Left ventricle myocardium inferior (tissue), 1 donor: ENCODE results near the gene DNAJC11. TPM values are rescaled to one million over a fixed set of nuclear protein-coding genes. Genes with fewer than 3 reads are reported as not detected.

Experiments
- DNase-seq: peaks from one replicate; pipeline ENCODE4 v3.0.0-alpha.2; 2020
- H3K27ac ChIP-seq: fragments of 200-600 bp; replicated peaks from 2 replicates; pipeline ENCODE4 v1.8.0; 2021
- H3K27me3 ChIP-seq: fragments of 200-600 bp; 2 replicates; pipeline ENCODE4 v1.8.0; 2021; ENCODE audit warnings: low read depth
- H3K36me3 ChIP-seq: fragments of 200-600 bp; 2 replicates; pipeline ENCODE4 v1.8.0; 2021
- H3K4me1 ChIP-seq: fragments of 200-600 bp; 2 replicates; pipeline ENCODE4 v1.8.0; 2021
- H3K4me3 ChIP-seq: fragments of 200-600 bp; 2 replicates; pipeline ENCODE4 v1.8.0; 2021; ENCODE audit warnings: mild to moderate bottlenecking, moderate library complexity
- H3K9me3 ChIP-seq: fragments of 200-600 bp; replicated peaks from 2 replicates; pipeline ENCODE4 v1.8.0; 2021
- CTCF ChIP-seq: fragments of 200-600 bp; IDR thresholded peaks from 2 replicates; pipeline ENCODE4 v1.8.0; 2021; ENCODE audit warnings: antibody characterized with exemption, mild to moderate bottlenecking, borderline replicate concordance
- intact Hi-C: fragments of 100-400 bp; cut with micrococcal nuclease; formaldehyde crosslinking; loops from one replicate; pipeline ENCODE4 v1.11.0; 2022
- total RNA-seq: library from RNA; stranded (reverse); fragmentation: NEBNext Ultra II Directional; extraction: Animal tissue kit (Norgen Biotek cat#: 25700); gene quantifications from one replicate; pipeline ENCODE4 v1.2.1, GENCODE V29; 2021
- donor health status: DM: no; HTN: yes; CAD: no; lungs with severe emphysema.

Gene DNAJC11
- total RNA-seq, 1 donor from 2014 or later: 73.6 TPM

GRCh38 chr1:6621429-6622391 lies 79.9 kb downstream of the DNAJC11 start:
- no peaks in the 10 kb centered on the region for H3K27me3 ChIP-seq
- peaks cover 58% of the 10 kb centered on the region for H3K36me3 ChIP-seq
- H3K9me3 ChIP-seq: no peaks in the 10 kb centered on the region
- H3K27ac ChIP-seq: peak overlapping the region; percentile 44
- TF ChIP-seq CTCF: no peak
- H3K4me3 ChIP-seq: no peak overlapping the region
- DNase-seq: no peak
- intact Hi-C loops: no loop called here
- H3K4me1 ChIP-seq: peaks cover 22% of the 10 kb centered on the region

- intact Hi-C loops: no loop called here
- no peak for TF ChIP-seq CTCF
- Histone ChIP-seq H3K27ac (no peak overlapping the region), H3K4me1 (peaks cover 19% of the 10 kb centered on the region), H3K9me3 (no peaks in the 10 kb centered on the region), H3K4me3 (no peak overlapping the region), H3K27me3 (no peaks in the 10 kb centered on the region), H3K36me3 (peaks cover 58% of the 10 kb centered on the region)
- DNase-seq: no peak
Observed at GRCh38 chr1:6619045-6619444, 82.6 kb downstream of the DNAJC11 start.

- Histone ChIP-seq H3K4me1 (peaks cover 54% of the 10 kb centered on the region), H3K27ac (peak overlapping the region; percentile 99), H3K4me3 (peak overlapping the region; percentile 99), H3K9me3 (no peaks in the 10 kb centered on the region), H3K36me3 (peaks cover 26% of the 10 kb centered on the region), H3K27me3 (no peaks in the 10 kb centered on the region)
- no peak for DNase-seq
- TF ChIP-seq CTCF: no peak
- intact Hi-C loops: no loop called here
Observed at GRCh38 chr1:6614929-6615785, 86.5 kb downstream of the DNAJC11 start.

GRCh38 chr1:6614019-6614928 lies 87.3 kb downstream of the DNAJC11 start:
- H3K4me3 ChIP-seq: peak overlapping the region; percentile 99
- H3K9me3 ChIP-seq: no peaks in the 10 kb centered on the region
- peaks cover 17% of the 10 kb centered on the region for H3K36me3 ChIP-seq
- TF ChIP-seq CTCF: no peak
- H3K4me1 ChIP-seq: peaks cover 61% of the 10 kb centered on the region
- peak overlapping the region; percentile 99 for H3K27ac ChIP-seq
- peak; percentile 63 for DNase-seq
- no peaks in the 10 kb centered on the region for H3K27me3 ChIP-seq
- intact Hi-C loops: no loop called here
